Activated T-helper 1 cell treated with anti-CD3 and anti-CD28 coated beads, Interleukin-2, amount 50 U/mL, for 16 hours (primary cell): ENCODE results near the gene GRK5.

Experiments
- DNase-seq, 2 donors: peaks; one replicate each; pipeline ENCODE4 v3.0.0-alpha.2; 2020; ENCODE audit warnings: low read depth in 1 of 2, low spot score in 1 of 2

The GRK5 gene

GRCh38 chr10:119337796-119338432, 130.5 kb downstream of the GRK5 start:
- no peak for DNase-seq

- no peak for DNase-seq
Measured at GRCh38 chr10:119339109-119339508, 131.7 kb downstream of the GRK5 start.

GRCh38 chr10:119340893-119341458, 133.6 kb downstream of the GRK5 start:
- DNase-seq: no peak

- DNase-seq: peak; percentile 19 to 20
Measured at GRCh38 chr10:119341459-119342301, 134.3 kb downstream of the GRK5 start.

- no peak for DNase-seq
Measured at GRCh38 chr10:119342335-119342734, 135.0 kb downstream of the GRK5 start.

- DNase-seq: no peak
Measured at GRCh38 chr10:119343011-119343601, 135.7 kb downstream of the GRK5 start.

- DNase-seq: no peak
Measured at GRCh38 chr10:119344381-119344780, 137.0 kb downstream of the GRK5 start.

- DNase-seq: no peak
Measured at GRCh38 chr10:119346095-119346832, 138.9 kb downstream of the GRK5 start.

GRCh38 chr10:119347181-119347974, 140.0 kb downstream of the GRK5 start:
- DNase-seq: no peak

- no peak for DNase-seq
Measured at GRCh38 chr10:119348106-119348505, 140.7 kb downstream of the GRK5 start.

GRCh38 chr10:119348516-119349240, 141.3 kb downstream of the GRK5 start:
- no peak for DNase-seq

- DNase-seq: no peak
Measured at GRCh38 chr10:119349341-119349740, 142.0 kb downstream of the GRK5 start.

GRCh38 chr10:119349937-119350501, 142.6 kb downstream of the GRK5 start:
- no peak for DNase-seq

- no peak for DNase-seq
Measured at GRCh38 chr10:119350502-119351097, 143.2 kb downstream of the GRK5 start.

- no peak for DNase-seq
Measured at GRCh38 chr10:119351189-119351588, 143.8 kb downstream of the GRK5 start.

- DNase-seq: no peak
Measured at GRCh38 chr10:119352042-119352441, 144.7 kb downstream of the GRK5 start.

GRCh38 chr10:119352807-119353206, 145.4 kb downstream of the GRK5 start:
- no peak for DNase-seq

GRCh38 chr10:119353421-119353820, 146.1 kb downstream of the GRK5 start:
- DNase-seq: no peak

- no peak for DNase-seq
Measured at GRCh38 chr10:119355930-119356329, 148.6 kb downstream of the GRK5 start.
